HG02678 (cell line): ENCODE results near the gene MLXIP.

Source experiments
- ATAC-seq: cut with Tn5 transposase; IDR thresholded peaks from one replicate; pipeline ENCODE4 v1.9.1; 2021; ENCODE audit warnings: mild to moderate bottlenecking, moderate library complexity; ENCODE audit not compliant: unreplicated experiment

MLXIP gene

GRCh38 chr12:122182887-122183587 lies 104.5 kb downstream of the MLXIP start, which contains the start of gene LRRC43:
LRRC43 (plus strand) TSS chr12:122183123; CDS start chr12:122183145, 22 bp downstream.
- ATAC-seq: no peak

DNA sequence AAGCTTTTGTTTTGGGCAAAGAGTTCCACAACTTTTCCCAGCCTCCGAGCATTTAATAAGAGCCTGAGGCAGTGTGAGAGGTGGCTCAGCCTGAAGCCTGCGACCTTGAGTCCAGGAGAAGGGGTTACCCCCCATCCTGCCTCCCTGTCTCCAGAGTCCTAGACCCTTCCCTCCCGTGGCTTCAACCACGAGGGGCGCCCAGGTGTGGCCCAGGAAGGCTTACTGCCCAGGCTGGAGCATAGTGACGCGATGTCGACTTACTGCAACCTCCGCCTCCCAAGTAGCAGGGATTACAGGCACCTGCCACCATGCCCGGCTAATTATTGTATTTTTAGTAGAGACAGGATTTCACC lies 105.0 kb downstream of the MLXIP start:
- ATAC-seq: no peak

DNA sequence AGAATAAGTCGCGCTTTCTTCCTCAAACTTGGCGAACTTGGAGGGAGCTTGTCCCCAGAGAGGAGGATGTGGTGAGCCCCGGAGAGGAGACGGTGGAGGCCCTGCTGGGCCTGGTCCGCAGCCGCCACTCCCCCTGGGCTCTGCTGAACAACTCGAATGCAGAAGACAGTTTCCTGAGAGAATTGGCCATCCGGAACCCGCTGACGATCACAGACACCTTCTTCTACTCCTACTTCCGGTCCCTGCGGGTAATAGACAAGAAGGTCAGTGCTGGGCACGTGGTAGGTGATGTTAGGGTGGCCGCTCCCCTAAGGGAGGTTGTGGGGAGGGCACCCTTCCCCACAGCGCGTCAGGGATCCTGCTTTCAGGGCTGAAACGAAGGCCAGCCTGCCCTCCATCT lies 106.0 kb downstream of the MLXIP start:
- ATAC-seq: no peak

DNA sequence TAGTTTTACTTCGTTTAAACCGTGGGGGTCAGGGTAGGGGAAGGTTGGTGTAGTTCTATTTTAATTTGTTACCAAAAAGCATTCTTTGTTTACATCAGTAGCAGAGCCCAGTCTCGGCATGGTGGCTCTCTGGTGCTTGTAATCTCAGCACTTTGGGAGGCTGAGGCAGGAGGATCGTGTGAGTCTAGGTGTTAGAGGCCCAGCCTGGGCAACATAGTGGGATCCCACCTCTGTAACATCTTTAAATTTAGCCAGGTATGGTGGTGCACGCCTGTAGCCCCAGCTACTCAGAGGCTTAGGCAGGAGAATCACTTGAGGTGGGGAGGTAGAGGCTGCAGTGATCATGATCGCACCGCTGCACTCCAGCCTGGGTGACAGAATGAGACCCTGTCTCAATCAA lies 106.5 kb downstream of the MLXIP start:
- ATAC-seq: no peak

DNA sequence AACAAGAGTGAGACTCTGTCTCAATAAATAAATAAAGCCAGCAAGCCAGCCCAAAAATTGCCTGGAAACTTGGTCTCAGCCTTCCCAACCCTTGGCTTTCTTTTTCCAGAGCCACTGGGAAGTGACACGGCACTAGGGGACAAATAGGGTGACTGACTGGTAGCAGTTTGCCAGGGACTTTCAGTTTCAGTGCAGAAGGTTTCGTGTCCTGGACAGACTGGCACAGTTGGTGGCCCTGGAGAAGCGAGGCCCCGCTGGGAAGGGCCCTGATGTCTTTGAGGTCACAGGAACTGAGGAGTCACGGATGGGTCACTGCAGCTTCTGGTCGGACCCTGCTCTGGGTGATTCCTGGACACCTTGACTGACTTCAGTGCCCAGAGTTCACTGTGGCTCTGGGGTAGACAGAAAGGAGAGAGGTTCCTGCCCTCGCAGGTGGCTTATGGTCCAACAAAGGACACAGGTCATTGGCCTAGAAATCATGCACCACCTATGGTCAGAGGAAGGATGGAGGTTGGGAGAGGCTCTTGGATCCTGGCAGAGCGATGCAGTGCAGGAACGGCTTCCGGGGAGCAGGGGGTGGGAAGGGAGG lies 107.0 kb downstream of the MLXIP start:
- no peak for ATAC-seq

DNA sequence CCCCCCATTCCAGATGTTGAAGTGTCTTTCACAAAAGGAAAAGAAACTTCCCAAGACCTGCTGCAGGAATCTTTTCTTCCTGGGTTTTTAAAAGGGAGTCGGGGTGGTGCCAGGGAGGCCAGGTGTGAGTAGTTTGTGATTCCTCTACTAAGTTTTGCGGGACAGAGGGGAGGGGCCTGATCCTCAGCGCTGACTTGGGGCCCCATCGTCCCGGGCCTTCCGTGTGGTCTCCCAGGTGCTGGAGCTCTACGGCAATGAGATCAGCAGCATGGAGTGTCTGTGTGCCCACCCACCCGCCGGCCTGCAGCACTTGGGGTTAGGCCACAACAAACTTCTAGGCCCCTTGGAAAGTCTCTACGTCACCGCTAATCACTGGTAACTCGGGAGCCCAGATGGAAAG lies 108.9 kb downstream of the MLXIP start:
- ATAC-seq: no peak

DNA sequence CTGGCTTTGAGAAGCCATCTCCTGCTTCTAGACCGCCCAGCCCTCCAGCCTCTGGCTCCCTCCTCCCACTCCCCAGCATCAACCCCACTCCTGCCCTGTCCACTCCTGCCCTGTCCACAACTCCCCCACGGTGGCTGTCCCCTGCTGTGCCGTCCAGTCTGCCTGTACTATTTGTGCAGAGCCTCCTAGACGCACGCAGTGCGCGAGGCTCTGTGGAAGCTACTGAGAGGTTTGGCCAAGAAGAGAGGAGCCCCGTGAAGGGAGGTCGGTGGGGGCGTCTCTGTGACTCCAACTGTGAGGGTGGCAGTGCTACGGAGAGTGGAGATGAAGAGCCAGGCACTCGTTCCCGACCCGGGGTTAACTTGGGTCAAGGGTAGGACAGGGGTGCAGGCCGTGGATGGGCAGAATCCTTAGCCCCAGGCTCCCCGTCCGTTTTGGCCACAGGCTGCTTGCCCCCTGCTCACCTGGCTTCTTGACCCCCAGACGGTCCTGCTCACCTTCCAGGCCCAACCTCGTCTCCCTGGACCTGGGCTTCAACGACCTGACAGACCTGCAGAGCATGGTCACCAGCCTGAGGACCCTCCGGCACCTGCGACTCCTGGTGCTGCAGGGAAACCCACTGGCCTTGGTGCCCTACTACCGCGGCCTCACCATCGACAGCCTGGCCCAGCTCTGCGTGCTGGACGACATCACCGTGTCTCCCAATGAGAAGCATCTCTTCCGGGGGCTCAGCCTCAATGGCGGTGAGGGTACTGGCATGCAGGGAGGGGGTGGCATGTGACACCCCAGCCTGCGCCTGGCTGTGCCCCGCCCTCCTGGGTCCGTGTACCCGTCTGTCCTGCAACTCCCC lies 111.3 kb downstream of the MLXIP start:
- no peak for ATAC-seq

- no peak for ATAC-seq
These were observed 112.5 kb downstream of the MLXIP start for GRCh38 chr12:122190842-122191668.

DNA sequence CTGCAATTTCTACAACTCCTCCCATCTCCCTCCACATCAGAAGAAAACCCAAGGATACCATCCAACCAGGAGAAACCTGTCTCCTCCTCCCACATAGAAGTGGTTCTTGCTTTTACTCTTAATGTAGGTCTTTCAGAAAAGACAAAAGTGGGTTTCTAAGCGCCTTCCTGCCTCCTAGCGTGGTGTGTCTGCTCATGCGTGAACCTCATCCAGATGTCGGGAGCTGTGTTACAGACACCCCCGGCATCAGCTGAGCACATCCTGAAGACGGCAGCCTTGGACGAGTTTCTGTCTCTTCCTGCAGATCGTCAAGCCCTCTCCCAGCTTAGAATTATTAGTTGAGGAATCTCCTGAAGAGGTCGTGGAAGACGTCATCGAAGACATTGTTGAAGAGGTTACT lies 113.9 kb downstream of the MLXIP start:
- no peak for ATAC-seq

- ATAC-seq: no peak
These were observed 116.2 kb downstream of the MLXIP start for GRCh38 chr12:122194804-122195203.

DNA sequence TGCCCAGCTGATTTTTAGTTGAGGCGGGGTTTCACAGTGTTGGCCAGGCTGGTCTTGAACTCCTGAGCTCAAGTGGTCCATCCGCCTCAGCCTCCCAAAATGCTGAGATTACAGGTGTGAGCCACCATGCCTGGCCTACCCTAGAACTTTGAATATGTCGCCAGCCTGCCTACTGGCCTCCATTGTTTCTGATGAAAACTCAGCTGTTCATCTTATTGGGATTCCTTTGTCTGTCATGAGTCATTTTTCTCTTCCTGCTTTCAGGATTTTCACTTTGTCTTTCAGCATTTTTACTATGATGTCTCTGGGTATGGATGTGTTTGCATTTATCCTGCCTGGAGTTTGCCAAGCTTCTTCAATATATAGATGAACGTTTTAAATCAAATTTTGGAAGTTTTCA lies 116.8 kb downstream of the MLXIP start:
- no peak for ATAC-seq
